HL-60 (cell line): Measurements from ENCODE around the gene SLC22A25.

Experiments used
- GABPA ChIP-seq: IDR thresholded peaks from 2 replicates; pipeline ENCODE4 v1.6.1; 2012; ENCODE audit warnings: low read depth
- POLR2AphosphoS5 ChIP-seq: IDR thresholded peaks from 2 replicates; pipeline ENCODE4 v1.6.1; 2012; ENCODE audit warnings: low read depth

DNA sequence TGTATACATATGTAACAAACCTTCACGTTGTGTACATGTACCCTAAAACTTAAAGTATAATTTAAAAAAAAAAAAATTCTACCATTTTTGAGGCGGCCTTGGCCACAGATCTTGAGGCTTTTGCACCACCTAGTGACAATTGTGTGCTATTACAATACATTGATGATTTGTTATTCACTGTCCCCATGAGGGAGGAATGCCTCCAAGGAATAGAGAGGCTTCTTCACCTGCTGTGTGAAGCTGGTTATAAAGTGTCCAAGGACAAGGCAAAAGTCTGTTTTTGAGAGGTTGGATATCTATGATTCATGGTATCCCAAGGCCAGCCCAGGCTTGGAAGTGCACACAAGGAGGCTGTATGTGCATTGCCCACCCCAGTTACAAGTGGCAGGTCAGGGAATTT lies 30.7 kb downstream of the SLC22A25 start:
- TF ChIP-seq POLR2AphosphoS5 (no peak), GABPA (no peak)
